HepG2 (cell line): ENCODE data around the gene MRPL28. TPM values are rescaled to one million over a fixed set of nuclear protein-coding genes. Genes with fewer than 3 reads are reported as not detected.

ENCODE experiments used
- GTF3A ChIP-seq: sonication (generic); formaldehyde crosslinking; conservative IDR thresholded peaks from 2 replicates; pipeline ENCODE4 v1.4.0; 2020; ENCODE audit warnings: mild to moderate bottlenecking, missing genetic modification reagents
- MAF1 ChIP-seq: sonication (generic); formaldehyde crosslinking; IDR thresholded peaks from 2 replicates; pipeline ENCODE4 v1.5.0; 2020; ENCODE audit warnings: missing genetic modification reagents, borderline replicate concordance
- POLR2G ChIP-seq: fragments of 200-400 bp; formaldehyde crosslinking; IDR thresholded peaks from 2 replicates; pipeline ENCODE4 v1.6.1; 2018; ENCODE audit warnings: mild to moderate bottlenecking, low read depth, low read length, moderate library complexity
- ZNF121 ChIP-seq: sonication (generic); formaldehyde crosslinking; IDR thresholded peaks from 2 replicates; pipeline ENCODE4 v1.5.0; 2020; ENCODE audit warnings: mild to moderate bottlenecking, missing genetic modification reagents
- ZNF607 ChIP-seq: sonication (generic); formaldehyde crosslinking; IDR thresholded peaks from 2 replicates; pipeline ENCODE4 v1.5.1; 2020; ENCODE audit warnings: missing genetic modification reagents, mild to moderate bottlenecking, borderline replicate concordance
- ZNF773 ChIP-seq: sonication (generic); formaldehyde crosslinking; IDR thresholded peaks from 2 replicates; pipeline ENCODE4 v1.4.0; 2020; ENCODE audit warnings: missing genetic modification reagents, borderline replicate concordance
- polyA plus RNA-seq, 8 experiments: library from polyadenylated mRNA; depleted of rRNA in 3 of 8; stranded (reverse) in 7 of 8; unstranded in 1 of 8; fragments of >200 nt; fragmentation: Illumina TruSeq in 4 of 8; extraction: Trizol in 4 of 8; gene quantifications; 2 replicates each; pipeline versions ENCODE4 v1.2.1 to v1.2.3, GENCODE V29; 2011 to 2016; ENCODE audit warnings: low read depth in 4 of 8, missing spikeins in 1 of 8, mixed read lengths in 1 of 8; ENCODE audit not compliant: insufficient read depth in 1 of 8
- total RNA-seq, 5 experiments: library from RNA; depleted of rRNA; stranded (reverse); fragments of >200 nt; fragmentation: Illumina TruSeq; extraction: Trizol; gene quantifications; 2 replicates each; pipeline ENCODE4 v1.2.3, GENCODE V29; 2016; ENCODE audit warnings: low read depth in 1 of 5
- TF ChIP-seq, protein P1 (sequence below): IDR thresholded peaks from 2 replicates; pipeline ENCODE4 v1.6.1; 2012; ENCODE audit warnings: low read depth, low read length, improper control_type of control experiment
- TF ChIP-seq, protein P2 (sequence below): fragments of 450-650 bp; IDR thresholded peaks from 2 replicates; pipeline ENCODE4 v1.6.1; 2017; ENCODE audit warnings: mild to moderate bottlenecking
- TF ChIP-seq, protein P3 (sequence below): conservative IDR thresholded peaks from 2 replicates; pipeline ENCODE4 v1.6.1; 2018; ENCODE audit warnings: missing genetic modification reagents
- TF ChIP-seq, protein P4 (sequence below): sonication (generic); formaldehyde crosslinking; IDR thresholded peaks from 2 replicates; pipeline ENCODE4 v1.5.0; 2020; ENCODE audit warnings: mild to moderate bottlenecking, missing genetic modification reagents
- TF ChIP-seq, protein P5 (sequence below): sonication (generic); IDR thresholded peaks from 2 replicates; pipeline ENCODE4 v1.6.1; 2016; ENCODE audit warnings: low read depth, borderline replicate concordance
- TF ChIP-seq, protein P6 (sequence below): sonication (generic); formaldehyde crosslinking; IDR thresholded peaks from 2 replicates; pipeline ENCODE4 v1.4.0; 2020; ENCODE audit warnings: missing genetic modification reagents, borderline replicate concordance

MRPL28 gene
- total and polyA plus RNA-seq, 2 of the 13 experiments (the other 11 are each of a cell fraction or from before 2014, with no cell fraction given): 114 to 135 TPM

DNA sequence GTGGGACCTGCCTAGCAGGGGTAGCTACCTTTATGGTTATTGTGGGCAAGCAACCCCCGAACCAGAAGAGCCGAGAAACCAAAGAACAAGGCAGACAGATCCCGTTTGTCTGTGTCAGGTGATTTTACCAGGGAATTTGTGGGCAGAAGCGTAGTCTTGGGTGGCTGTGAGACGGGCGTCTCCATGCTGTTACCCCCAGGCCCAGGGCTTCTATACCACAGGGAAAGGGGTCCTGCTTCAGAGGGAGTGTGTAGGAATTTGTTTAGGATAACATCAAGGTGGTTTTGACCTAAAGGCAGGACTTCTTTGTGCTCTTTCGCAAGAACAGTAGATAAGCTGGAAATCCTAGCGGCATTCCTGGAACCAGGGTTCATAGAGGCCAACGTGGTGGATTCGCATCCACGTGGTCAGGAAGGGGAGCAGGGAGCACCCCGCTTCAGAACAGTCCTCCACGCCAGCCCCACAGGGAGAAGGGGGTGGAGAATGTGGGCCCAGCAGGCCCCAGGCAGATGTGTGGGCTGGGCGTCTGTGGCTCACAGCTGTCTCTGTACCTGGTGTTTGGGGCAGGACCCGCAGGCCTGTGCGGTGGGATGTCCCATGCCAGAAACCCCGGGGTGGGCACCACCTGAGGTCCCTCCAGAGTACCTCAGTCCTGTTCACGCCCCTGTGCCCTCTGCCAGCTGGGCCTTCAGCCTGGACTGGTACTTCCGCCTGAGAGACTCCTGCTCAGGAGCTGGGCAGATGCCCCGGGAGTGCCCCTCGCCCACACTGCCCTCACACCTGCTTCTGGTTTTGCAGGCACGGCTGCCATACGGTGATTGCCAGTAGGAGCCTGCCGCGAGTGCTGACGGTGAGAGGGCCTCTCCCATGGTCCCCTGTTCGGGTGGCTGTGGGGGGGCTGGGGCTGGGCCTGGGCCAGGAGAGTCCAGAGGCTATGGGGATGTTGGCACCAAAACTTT, 35.5 kb upstream of the MRPL28 start (continued):
- TF ChIP-seq, protein P1, sequence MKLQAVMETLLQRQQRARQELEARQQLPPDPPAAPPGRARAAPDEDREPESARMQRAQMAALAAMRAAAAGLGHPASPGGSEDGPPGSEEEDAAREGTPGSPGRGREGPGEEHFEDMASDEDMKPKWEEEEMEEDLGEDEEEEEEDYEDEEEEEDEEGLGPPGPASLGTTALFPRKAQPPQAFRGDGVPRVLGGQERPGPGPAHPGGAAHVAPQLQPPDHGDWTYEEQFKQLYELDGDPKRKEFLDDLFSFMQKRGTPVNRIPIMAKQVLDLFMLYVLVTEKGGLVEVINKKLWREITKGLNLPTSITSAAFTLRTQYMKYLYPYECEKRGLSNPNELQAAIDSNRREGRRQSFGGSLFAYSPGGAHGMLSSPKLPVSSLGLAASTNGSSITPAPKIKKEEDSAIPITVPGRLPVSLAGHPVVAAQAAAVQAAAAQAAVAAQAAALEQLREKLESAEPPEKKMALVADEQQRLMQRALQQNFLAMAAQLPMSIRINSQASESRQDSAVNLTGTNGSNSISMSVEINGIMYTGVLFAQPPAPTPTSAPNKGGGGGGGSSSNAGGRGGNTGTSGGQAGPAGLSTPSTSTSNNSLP: no peak
- TF ChIP-seq ZNF121 (CRISPR knock-in tag): peak; percentile 71
- peak; percentile 70 for TF ChIP-seq POLR2G
- TF ChIP-seq, protein P2, sequence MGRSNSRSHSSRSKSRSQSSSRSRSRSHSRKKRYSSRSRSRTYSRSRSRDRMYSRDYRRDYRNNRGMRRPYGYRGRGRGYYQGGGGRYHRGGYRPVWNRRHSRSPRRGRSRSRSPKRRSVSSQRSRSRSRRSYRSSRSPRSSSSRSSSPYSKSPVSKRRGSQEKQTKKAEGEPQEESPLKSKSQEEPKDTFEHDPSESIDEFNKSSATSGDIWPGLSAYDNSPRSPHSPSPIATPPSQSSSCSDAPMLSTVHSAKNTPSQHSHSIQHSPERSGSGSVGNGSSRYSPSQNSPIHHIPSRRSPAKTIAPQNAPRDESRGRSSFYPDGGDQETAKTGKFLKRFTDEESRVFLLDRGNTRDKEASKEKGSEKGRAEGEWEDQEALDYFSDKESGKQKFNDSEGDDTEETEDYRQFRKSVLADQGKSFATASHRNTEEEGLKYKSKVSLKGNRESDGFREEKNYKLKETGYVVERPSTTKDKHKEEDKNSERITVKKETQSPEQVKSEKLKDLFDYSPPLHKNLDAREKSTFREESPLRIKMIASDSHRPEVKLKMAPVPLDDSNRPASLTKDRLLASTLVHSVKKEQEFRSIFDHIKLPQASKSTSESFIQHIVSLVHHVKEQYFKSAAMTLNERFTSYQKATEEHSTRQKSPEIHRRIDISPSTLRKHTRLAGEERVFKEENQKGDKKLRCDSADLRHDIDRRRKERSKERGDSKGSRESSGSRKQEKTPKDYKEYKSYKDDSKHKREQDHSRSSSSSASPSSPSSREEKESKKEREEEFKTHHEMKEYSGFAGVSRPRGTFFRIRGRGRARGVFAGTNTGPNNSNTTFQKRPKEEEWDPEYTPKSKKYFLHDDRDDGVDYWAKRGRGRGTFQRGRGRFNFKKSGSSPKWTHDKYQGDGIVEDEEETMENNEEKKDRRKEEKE: no peak
- TF ChIP-seq GTF3A (CRISPR knock-in tag): 0 out of 2 replicates have a peak, but pooled peaks have one; percentile 51
- TF ChIP-seq, protein P3, sequence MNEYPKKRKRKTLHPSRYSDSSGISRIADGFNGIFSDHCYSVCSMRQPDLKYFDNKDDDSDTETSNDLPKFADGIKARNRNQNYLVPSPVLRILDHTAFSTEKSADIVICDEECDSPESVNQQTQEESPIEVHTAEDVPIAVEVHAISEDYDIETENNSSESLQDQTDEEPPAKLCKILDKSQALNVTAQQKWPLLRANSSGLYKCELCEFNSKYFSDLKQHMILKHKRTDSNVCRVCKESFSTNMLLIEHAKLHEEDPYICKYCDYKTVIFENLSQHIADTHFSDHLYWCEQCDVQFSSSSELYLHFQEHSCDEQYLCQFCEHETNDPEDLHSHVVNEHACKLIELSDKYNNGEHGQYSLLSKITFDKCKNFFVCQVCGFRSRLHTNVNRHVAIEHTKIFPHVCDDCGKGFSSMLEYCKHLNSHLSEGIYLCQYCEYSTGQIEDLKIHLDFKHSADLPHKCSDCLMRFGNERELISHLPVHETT (CRISPR knock-in tag): peak; percentile 80; the same call in 1 of the 2 replicates
- TF ChIP-seq, protein P4, sequence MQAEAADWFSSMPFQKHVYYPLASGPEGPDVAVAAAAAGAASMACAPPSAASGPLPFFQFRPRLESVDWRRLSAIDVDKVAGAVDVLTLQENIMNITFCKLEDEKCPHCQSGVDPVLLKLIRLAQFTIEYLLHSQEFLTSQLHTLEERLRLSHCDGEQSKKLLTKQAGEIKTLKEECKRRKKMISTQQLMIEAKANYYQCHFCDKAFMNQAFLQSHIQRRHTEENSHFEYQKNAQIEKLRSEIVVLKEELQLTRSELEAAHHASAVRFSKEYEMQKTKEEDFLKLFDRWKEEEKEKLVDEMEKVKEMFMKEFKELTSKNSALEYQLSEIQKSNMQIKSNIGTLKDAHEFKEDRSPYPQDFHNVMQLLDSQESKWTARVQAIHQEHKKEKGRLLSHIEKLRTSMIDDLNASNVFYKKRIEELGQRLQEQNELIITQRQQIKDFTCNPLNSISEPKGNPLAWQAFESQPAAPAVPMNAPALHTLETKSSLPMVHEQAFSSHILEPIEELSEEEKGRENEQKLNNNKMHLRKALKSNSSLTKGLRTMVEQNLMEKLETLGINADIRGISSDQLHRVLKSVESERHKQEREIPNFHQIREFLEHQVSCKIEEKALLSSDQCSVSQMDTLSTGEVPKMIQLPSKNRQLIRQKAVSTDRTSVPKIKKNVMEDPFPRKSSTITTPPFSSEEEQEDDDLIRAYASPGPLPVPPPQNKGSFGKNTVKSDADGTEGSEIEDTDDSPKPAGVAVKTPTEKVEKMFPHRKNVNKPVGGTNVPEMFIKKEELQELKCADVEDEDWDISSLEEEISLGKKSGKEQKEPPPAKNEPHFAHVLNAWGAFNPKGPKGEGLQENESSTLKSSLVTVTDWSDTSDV (CRISPR knock-in tag): no peak
- TF ChIP-seq, protein P5, sequence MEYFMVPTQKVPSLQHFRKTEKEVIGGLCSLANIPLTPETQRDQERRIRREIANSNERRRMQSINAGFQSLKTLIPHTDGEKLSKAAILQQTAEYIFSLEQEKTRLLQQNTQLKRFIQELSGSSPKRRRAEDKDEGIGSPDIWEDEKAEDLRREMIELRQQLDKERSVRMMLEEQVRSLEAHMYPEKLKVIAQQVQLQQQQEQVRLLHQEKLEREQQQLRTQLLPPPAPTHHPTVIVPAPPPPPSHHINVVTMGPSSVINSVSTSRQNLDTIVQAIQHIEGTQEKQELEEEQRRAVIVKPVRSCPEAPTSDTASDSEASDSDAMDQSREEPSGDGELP: no peak
- TF ChIP-seq ZNF607 (CRISPR knock-in tag): no peak
- no peak for TF ChIP-seq MAF1 (CRISPR knock-in tag)
- TF ChIP-seq, protein P6, sequence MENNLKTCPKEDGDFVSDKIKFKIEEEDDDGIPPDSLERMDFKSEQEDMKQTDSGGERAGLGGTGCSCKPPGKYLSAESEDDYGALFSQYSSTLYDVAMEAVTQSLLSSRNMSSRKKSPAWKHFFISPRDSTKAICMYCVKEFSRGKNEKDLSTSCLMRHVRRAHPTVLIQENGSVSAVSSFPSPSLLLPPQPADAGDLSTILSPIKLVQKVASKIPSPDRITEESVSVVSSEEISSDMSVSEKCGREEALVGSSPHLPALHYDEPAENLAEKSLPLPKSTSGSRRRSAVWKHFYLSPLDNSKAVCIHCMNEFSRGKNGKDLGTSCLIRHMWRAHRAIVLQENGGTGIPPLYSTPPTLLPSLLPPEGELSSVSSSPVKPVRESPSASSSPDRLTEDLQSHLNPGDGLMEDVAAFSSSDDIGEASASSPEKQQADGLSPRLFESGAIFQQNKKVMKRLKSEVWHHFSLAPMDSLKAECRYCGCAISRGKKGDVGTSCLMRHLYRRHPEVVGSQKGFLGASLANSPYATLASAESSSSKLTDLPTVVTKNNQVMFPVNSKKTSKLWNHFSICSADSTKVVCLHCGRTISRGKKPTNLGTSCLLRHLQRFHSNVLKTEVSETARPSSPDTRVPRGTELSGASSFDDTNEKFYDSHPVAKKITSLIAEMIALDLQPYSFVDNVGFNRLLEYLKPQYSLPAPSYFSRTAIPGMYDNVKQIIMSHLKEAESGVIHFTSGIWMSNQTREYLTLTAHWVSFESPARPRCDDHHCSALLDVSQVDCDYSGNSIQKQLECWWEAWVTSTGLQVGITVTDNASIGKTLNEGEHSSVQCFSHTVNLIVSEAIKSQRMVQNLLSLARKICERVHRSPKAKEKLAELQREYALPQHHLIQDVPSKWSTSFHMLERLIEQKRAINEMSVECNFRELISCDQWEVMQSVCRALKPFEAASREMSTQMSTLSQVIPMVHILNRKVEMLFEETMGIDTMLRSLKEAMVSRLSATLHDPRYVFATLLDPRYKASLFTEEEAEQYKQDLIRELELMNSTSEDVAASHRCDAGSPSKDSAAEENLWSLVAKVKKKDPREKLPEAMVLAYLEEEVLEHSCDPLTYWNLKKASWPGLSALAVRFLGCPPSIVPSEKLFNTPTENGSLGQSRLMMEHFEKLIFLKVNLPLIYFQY (CRISPR knock-in tag): peak; percentile 68; the same call in 1 of the 2 replicates
- TF ChIP-seq ZNF773 (CRISPR knock-in tag): no peak
